ENCODE measurements around the gene GLIS2. TPM values are rescaled to one million over a fixed set of nuclear protein-coding genes. Genes with fewer than 3 reads are reported as not detected.

The GLIS2 gene
- total RNA-seq, 1 donor from 2014 or later, result 0.51 TPM

GRCh38 chr16:4318967-4319366 lies 3.1 kb downstream of the GLIS2 start:
- intact Hi-C loops (cut with micrococcal nuclease), result no loop called here

- intact Hi-C loops (cut with micrococcal nuclease), result no loop called here
These were observed 3.9 kb downstream of the GLIS2 start for GRCh38 chr16:4319454-4320421.

DNA sequence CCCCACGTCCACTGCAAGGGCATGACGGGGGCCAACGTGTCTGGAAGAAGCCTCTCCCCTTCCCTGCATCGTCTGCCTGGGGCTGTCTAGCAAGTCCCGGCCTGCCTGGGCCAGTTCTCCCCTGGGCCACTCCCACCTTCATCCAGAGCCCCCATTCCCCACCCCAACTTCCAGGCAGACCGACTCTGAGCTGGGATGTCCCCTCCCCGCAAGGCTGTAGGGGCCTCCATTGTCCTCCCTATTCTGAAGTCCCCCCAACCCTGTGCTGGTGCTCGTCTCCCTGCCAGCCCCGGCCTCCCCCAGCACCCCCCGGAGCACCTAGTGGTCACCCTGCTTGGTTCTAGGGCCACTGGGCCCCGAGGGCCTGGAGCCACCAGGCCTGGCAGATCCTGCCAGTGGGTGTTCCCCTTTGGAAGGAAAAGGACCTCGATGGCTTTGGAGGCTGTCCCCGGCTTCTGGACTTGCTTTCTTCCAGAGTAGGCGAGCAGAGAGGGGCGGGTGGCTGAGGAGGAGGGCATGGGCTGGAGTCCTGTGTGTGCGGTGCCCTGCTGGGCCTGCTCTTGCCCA lies 4.8 kb downstream of the GLIS2 start:
- intact Hi-C loops (cut with micrococcal nuclease), result no loop called here

GRCh38 chr16:4321286-4322120 lies 5.6 kb downstream of the GLIS2 start:
- intact Hi-C loops (cut with micrococcal nuclease), result no loop called here

- intact Hi-C loops (cut with micrococcal nuclease), result no loop called here
These were observed 6.5 kb downstream of the GLIS2 start for GRCh38 chr16:4322121-4323052.

DNA sequence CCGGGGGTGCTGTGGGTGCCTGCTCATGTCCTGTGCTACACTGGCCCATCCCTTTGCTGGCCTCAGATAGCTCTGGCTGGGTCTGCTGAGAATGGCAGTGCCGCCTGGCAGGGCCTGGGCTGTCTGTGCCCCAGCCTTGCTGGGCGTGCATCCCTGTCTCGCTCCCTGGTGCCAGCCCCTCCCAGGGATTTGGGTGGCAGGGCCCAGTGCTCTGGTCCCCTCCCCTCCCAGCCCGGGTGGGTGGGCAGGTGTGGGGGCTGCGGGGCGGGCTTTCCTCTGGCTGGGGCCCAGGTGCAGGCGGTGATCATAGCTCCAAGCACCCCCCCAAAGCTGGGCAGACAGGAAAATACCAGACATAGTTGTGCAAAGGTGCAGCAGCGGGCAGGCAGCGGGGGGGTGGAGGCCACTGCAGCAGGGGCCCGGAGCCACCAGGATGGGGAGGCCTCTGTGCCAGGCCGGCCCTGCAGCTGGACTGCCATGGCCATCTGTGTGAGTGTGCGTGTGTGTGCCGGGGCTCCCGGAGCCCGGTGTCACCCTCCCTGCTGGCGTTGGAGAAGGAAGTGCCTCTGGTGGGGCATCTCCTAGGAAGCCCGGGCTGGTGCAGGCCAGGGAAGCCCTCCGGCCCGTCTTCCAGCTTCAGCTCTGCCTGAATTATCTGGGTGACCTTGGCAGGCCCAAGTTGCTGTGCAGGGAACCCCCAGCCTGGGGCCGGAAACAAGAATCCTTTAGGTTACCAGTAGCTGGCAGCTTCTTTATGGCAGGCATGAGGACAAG lies 7.4 kb downstream of the GLIS2 start:
- intact Hi-C loops (cut with micrococcal nuclease), result no loop called here

DNA sequence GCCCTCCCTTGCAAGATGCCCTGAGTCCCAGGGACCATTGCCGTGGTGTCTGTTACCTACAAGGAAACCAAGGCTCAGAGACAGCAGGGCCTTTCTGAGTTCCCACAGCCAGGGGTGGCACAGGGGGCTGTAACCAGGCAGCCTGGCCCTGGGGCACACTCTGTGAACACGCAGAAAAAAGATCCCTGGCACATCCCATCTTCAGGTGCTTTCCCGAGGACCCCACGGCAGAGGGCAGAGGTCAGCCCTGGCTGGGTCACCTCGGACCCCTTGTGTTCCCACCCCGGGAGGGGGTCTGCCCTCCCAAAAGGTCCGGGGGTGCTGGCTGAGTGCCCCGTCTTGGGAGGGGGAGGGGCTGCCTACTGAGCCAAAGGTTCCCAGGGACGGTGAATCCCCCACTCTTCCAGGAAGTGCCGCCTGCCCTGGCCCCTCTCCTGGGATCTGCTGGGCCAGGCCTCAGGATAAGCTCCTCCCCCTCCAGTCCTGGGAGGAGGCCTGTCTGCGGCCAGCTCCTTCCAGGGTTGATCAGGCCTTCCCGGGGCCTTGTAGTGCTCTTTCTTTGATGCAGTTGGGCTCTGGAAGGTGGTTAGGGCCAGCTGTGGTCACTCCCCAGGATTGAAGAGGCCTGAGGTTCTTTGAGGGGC lies 8.1 kb downstream of the GLIS2 start:
- intact Hi-C loops (cut with micrococcal nuclease), result no loop called here

DNA sequence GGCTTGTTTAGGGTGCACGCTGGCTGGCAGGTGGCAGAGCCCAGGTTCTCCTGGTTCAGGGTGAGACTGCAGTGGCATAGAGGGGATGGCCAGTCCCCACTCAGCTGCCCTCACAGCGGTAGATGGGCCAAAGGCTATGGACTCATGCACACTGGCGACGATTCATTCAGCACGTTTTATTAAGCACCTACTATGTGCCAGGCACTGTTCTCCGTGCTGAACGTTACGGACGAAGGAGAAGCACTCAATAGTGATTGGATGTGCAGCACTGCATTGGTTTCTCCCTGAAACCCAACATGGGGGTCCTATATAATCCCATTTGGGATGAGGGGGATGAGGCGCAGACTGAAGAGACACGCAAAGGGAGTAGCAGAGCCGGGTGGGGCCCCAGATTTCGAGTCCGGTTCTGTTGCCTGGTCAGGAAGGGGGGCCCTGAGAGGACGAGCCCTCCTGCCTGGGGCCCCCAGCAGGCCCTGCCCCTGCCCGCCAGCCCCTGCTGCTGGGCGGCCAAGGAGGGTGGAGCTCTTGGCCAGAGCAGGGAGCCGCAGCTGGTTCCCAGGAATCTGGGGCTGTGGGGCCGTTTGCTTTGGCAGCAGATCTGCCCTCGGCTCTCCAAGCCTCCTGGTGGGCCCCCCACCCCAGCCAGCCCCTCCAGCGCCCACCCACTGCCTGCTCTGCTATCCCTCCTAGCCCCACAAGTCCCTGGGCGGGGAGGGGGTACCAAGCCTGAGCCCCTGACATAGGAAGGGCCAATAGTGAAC lies 8.8 kb downstream of the GLIS2 start:
- intact Hi-C loops (cut with micrococcal nuclease), result no loop called here

GRCh38 chr16:4325253-4325758 lies 9.4 kb downstream of the GLIS2 start:
- intact Hi-C loops (cut with micrococcal nuclease), result no loop called here

GRCh38 chr16:4327386-4328045 lies 11.6 kb downstream of the GLIS2 start:
- intact Hi-C loops (cut with micrococcal nuclease), result no loop called here

DNA sequence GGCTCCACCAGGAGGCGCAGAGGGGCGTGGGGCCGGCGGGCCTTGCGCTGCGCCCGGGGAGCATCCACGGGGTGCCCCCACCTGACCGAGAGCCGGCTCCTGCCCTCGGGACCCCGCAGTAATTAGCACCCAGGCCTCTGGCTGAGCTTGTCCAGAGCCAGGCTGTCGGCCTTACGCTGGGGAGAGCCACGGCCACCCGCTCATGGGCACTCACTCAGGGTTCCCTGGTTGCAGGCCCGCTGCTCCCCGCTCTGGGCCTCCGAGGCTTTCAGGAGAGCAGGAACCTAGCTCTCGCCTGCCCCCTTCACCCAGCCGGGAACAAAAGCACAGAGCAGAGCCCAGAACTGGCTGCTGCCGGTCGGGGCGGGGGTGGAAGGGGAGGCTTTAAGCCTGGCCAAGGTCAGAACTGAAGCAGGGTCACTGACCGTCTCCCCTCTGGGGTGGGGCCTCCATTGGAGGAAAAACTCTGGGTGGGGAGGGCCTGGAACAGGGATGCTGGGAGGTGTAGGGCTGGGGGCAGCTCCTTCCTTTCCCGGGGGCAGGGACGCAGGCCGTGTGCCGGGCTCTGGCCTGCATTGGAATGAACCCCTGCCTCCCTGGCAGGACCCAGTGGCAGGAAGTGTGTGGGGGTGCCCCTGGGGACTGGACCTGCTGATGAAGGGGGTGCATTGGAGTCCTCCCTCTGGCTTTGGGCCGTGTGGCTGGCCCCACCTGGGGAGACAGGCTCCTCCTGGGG lies 12.3 kb downstream of the GLIS2 start:
- intact Hi-C loops (cut with micrococcal nuclease), result no loop called here

GRCh38 chr16:4328782-4329775 lies 13.2 kb downstream of the GLIS2 start:
- intact Hi-C loops (cut with micrococcal nuclease), result no loop called here

GRCh38 chr16:4330277-4330874 lies 14.5 kb downstream of the GLIS2 start:
- intact Hi-C loops (cut with micrococcal nuclease), result loop anchor here (1.0 kb wide), 2 partner anchors 42 to 347 kb away; no protein-coding TSS in a partner anchor

GRCh38 chr16:4332083-4332482 lies 16.2 kb downstream of the GLIS2 start:
- intact Hi-C loops (cut with micrococcal nuclease), result no loop called here

DNA sequence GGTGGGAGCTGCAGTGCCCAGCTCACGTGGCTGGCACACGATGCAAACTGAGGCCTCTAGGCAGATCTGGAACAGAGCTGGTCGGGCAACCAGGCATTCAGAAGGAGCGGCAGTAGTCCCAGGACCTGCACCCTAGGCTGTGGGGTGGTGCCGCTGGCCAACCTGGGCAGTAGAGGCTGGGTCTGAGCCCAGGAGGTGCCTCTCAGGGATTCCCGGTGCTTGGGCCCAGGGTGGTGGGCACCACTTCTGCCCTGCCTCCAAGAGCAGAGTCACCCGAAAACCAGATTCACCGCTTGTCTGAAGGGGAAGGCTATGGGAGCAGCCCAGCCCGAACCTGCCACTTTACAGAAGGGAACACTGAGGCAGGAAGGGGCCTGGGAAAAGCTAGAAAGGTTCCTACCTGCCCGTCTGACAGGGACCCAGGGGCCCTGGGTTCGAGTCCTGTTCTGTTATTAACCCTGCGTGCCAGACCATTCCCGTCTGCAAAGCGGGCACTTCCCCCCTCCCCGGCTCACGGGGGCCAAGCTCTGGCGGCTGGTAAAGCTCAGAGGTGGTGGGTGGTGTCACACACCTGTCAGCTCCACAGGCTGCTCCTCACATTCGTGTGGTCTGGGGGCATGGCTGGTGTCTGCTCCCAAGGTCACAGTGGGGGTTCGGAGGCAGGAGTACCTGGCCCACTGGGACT lies 16.9 kb downstream of the GLIS2 start:
- intact Hi-C loops (cut with micrococcal nuclease), result no loop called here

Data from T-helper 1 cell treated with Interleukin-12 subunit alpha and Interleukin-12 subunit beta and Interleukin-4 antibody, amounts not matched to agents 30 ng/mL and 1 ng/mL, for 36 hours (primary cell).